Measurements from ENCODE around the gene NPEPL1. TPM values are rescaled to one million over a fixed set of nuclear protein-coding genes. Genes with fewer than 3 reads are reported as not detected.
"Not testable (repeated sequence)": the region's sequence is repeated elsewhere in the genome, so short reads cannot be mapped to it uniquely, and the experiment has no call there.

NPEPL1 gene
- polyA plus RNA-seq, 1 donor (not counting 4 experiments of a cell fraction or from before 2014, with no cell fraction given): 4.4 TPM

GRCh38 chr20:58647796-58648501 lies 44.7 kb upstream of the NPEPL1 start:
- Histone ChIP-seq H3K9ac (ENCODE audit: control insufficient read depth, extremely low read depth, insufficient read depth, low read length) (no peak overlapping the region), H3K4me2 (ENCODE audit: control insufficient read depth, extremely low read depth, insufficient read depth, low read depth, low read length) (no peak overlapping the region), H3K27ac (ENCODE audit: control insufficient read depth, insufficient read depth, low read length) (no peak overlapping the region), H3K9me3 (ENCODE audit: control insufficient read depth, low read depth, low read length) (no peaks in the 10 kb centered on the region), H3K79me2 (ENCODE audit: control insufficient read depth, insufficient read depth, low read length) (peaks cover 18% of the 10 kb centered on the region), H4K20me1 (ENCODE audit: control insufficient read depth, extremely low read depth, insufficient read depth, low read length) (no peaks in the 10 kb centered on the region), H3K4me3 (ENCODE audit: control insufficient read depth in 2 of 3, extremely low read depth in 1 of 3, insufficient read depth in 2 of 3, low read depth in 1 of 3, low read length in 3 of 3) (no peak overlapping the region), H3K4me1 (ENCODE audit: control insufficient read depth, extremely low read depth, insufficient read depth, low read length) (peaks cover 15% of the 10 kb centered on the region), H2AFZ (ENCODE audit: control insufficient read depth, low read length) (no peak overlapping the region), H3K27me3 (ENCODE audit: control insufficient read depth, extremely low read depth, insufficient read depth, low read length) (no peaks in the 10 kb centered on the region), H3K36me3 (ENCODE audit: control insufficient read depth in 2 of 2, extremely low read depth in 1 of 2, insufficient read depth in 2 of 2, low read length in 2 of 2) (no peaks in the 10 kb centered on the region), H3K9me1 (ENCODE audit: control insufficient read depth, extremely low read depth, insufficient read depth, low read length) (peaks cover 3% of the 10 kb centered on the region)
- FAIRE-seq: no peak
- DNase-seq (ENCODE audit: low read depth, low spot score): no peak
- TF ChIP-seq EZH2 (IDR thresholded peaks at IDR 0.05; ENCODE audit: low read length): no peak
- TF ChIP-seq CTCF (optimal IDR thresholded peaks at IDR 0.05 in 1 of 3, IDR thresholded peaks at IDR 0.05 in 1 of 3, conservative IDR thresholded peaks at IDR 0.05 in 1 of 3; ENCODE audit: extremely low read depth in 1 of 3, insufficient read depth in 2 of 3, low read length in 3 of 3): no peak
- dilution Hi-C loops (cut with MboI; ENCODE audit: extremely low pct_ligation_motif_present, low sequenced_read_pairs): no loop called here

- H2AFZ ChIP-seq (ENCODE audit: control insufficient read depth, low read length); DNase-seq (ENCODE audit: low read depth, low spot score); H3K27ac ChIP-seq (ENCODE audit: control insufficient read depth, insufficient read depth, low read length); H3K9me3 ChIP-seq (ENCODE audit: control insufficient read depth, low read depth, low read length); H3K4me3 ChIP-seq (ENCODE audit: control insufficient read depth in 2 of 3, extremely low read depth in 1 of 3, insufficient read depth in 2 of 3, low read depth in 1 of 3, low read length in 3 of 3); H4K20me1 ChIP-seq (ENCODE audit: control insufficient read depth, extremely low read depth, insufficient read depth, low read length); H3K9ac ChIP-seq (ENCODE audit: control insufficient read depth, extremely low read depth, insufficient read depth, low read length); H3K4me2 ChIP-seq (ENCODE audit: control insufficient read depth, extremely low read depth, insufficient read depth, low read depth, low read length); H3K27me3 ChIP-seq (ENCODE audit: control insufficient read depth, extremely low read depth, insufficient read depth, low read length); dilution Hi-C loops (cut with MboI; ENCODE audit: extremely low pct_ligation_motif_present, low sequenced_read_pairs); H3K9me1 ChIP-seq (ENCODE audit: control insufficient read depth, extremely low read depth, insufficient read depth, low read length); H3K36me3 ChIP-seq (ENCODE audit: control insufficient read depth in 2 of 2, extremely low read depth in 1 of 2, insufficient read depth in 2 of 2, low read length in 2 of 2); FAIRE-seq: not testable (repeated sequence)
- H3K4me1 ChIP-seq (ENCODE audit: control insufficient read depth, extremely low read depth, insufficient read depth, low read length): peaks cover 20% of the 10 kb centered on the region
- peaks cover 23% of the 10 kb centered on the region for H3K79me2 ChIP-seq (ENCODE audit: control insufficient read depth, insufficient read depth, low read length)
Measured at GRCh38 chr20:58648502-58648825, 44.1 kb upstream of the NPEPL1 start.
